GM20000 (cell line): Measurements from ENCODE around the gene PPP1R36.

ENCODE experiments used
- DNase-seq: peaks from one replicate; pipeline ENCODE4 v3.0.0; 2012; ENCODE audit warnings: low spot score
- CTCF ChIP-seq: IDR thresholded peaks from 2 replicates; pipeline ENCODE4 v1.5.1; 2012; ENCODE audit warnings: mild to moderate bottlenecking, control low read depth; ENCODE audit errors: extremely low read depth, missing control alignments

Gene PPP1R36

GRCh38 chr14:64541972-64542835 is 7.6 kb upstream of the PPP1R36 start:
- TF ChIP-seq CTCF: no peak
- no peak for DNase-seq

- DNase-seq: no peak
- no peak for TF ChIP-seq CTCF
Measured at GRCh38 chr14:64542836-64543201, 6.9 kb upstream of the PPP1R36 start.

GRCh38 chr14:64544607-64545312 is 5.0 kb upstream of the PPP1R36 start:
- TF ChIP-seq CTCF: no peak
- no peak for DNase-seq

GRCh38 chr14:64549016-64549415 is 745 bp upstream of the PPP1R36 start:
- no peak for TF ChIP-seq CTCF
- no peak for DNase-seq

- no peak for DNase-seq
- TF ChIP-seq CTCF: no peak
Measured at GRCh38 chr14:64550621-64551333, 1.0 kb downstream of the PPP1R36 start.

- DNase-seq: no peak
Measured at GRCh38 chr14:64554556-64554955, 4.8 kb downstream of the PPP1R36 start.

More at GRCh38 chr14:64554556-64554955, 4.8 kb downstream of the PPP1R36 start:
- no peak for TF ChIP-seq CTCF
